Kidney epithelial cell (primary cell): ENCODE measurements around the gene SCUBE2. TPM values are rescaled to one million over a fixed set of nuclear protein-coding genes. Genes with fewer than 3 reads are reported as not detected.

Experiments
- DNase-seq: peaks from one replicate; pipeline ENCODE4 v3.0.0-alpha.2; 2010; ENCODE audit warnings: low read depth
- H3K27me3 ChIP-seq: 2 replicates; pipeline ENCODE4 v1.6.0; 2011; ENCODE audit warnings: low read length; ENCODE audit not compliant: control insufficient read depth, insufficient read depth
- H3K36me3 ChIP-seq: 2 replicates; pipeline ENCODE4 v1.5.1; 2011; ENCODE audit warnings: low read length; ENCODE audit not compliant: control insufficient read depth, insufficient read depth
- H3K4me3 ChIP-seq: 2 replicates; pipeline ENCODE4 v1.5.1; 2011; ENCODE audit warnings: low read depth, mild to moderate bottlenecking, control low read depth, low read length
- total RNA-seq: library from RNA; depleted of rRNA; stranded (reverse); fragments of >200 nt; gene quantifications from 2 replicates; pipeline ENCODE4 v1.2.3, GENCODE V29; 2015
- TF ChIP-seq, protein P1 (sequence below): IDR thresholded peaks from 2 replicates; pipeline ENCODE4 v1.5.1; 2011; ENCODE audit warnings: mild to moderate bottlenecking, moderate library complexity, low read length, control low read depth, inconsistent platforms; ENCODE audit not compliant: insufficient read depth, poor library complexity, severe bottlenecking

Gene SCUBE2
- total RNA-seq, 1 donor from 2014 or later: 1.3 TPM

- TF ChIP-seq, protein P1, sequence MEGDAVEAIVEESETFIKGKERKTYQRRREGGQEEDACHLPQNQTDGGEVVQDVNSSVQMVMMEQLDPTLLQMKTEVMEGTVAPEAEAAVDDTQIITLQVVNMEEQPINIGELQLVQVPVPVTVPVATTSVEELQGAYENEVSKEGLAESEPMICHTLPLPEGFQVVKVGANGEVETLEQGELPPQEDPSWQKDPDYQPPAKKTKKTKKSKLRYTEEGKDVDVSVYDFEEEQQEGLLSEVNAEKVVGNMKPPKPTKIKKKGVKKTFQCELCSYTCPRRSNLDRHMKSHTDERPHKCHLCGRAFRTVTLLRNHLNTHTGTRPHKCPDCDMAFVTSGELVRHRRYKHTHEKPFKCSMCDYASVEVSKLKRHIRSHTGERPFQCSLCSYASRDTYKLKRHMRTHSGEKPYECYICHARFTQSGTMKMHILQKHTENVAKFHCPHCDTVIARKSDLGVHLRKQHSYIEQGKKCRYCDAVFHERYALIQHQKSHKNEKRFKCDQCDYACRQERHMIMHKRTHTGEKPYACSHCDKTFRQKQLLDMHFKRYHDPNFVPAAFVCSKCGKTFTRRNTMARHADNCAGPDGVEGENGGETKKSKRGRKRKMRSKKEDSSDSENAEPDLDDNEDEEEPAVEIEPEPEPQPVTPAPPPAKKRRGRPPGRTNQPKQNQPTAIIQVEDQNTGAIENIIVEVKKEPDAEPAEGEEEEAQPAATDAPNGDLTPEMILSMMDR: no peak
- no peak for DNase-seq
- no peaks in the 10 kb centered on the region for H3K36me3 ChIP-seq
- H3K4me3 ChIP-seq: no peak overlapping the region
- no peaks in the 10 kb centered on the region for H3K27me3 ChIP-seq
Observed at GRCh38 chr11:9082575-9082974, 8.8 kb downstream of the SCUBE2 start.

DNA sequence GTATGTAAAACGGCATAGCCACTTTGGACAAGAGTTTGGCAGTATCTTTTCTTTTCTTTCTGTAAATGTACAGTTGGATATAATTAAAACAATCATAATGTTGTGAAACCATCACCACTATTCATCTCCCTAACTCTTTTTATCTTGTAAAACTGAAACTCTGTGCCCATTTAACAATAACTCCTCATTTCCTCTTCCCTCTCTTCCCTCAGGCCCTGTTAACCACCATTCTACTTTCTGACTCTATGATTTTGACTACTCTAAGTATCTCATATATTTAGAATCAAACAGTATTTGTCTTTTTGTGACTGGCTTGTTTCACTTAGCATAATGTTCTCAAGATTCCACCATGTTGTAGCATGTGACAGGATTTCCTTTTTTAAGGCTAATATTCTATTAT is 10.2 kb downstream of the SCUBE2 start:
- no peaks in the 10 kb centered on the region for H3K36me3 ChIP-seq
- TF ChIP-seq, protein P1: no peak
- no peak for DNase-seq
- no peaks in the 10 kb centered on the region for H3K27me3 ChIP-seq
- no peak overlapping the region for H3K4me3 ChIP-seq

- Histone ChIP-seq H3K27me3 (no peaks in the 10 kb centered on the region), H3K4me3 (no peak overlapping the region), H3K36me3 (no peaks in the 10 kb centered on the region)
- DNase-seq: no peak
- TF ChIP-seq, protein P1: no peak
Observed at GRCh38 chr11:9078113-9079086, 13.0 kb downstream of the SCUBE2 start.

DNA sequence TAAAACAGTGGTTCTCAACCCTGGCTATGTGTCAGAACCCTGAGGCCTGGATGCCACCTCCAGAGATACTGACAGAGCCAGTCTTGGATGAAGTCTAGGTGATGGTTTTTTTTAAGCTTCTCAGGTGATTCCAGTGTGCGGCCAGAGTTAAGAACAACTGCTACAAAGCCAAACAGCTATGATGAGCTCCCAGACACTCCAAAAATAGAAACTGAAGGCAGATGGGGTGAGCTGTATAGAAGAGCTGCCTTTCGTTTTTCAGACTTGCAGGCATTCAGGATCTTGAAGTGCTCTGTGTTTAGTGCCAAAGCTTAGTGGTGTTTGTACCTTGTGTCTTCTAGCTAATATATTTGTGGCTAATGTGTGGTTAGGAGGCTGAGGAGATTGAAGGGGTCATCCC is 14.2 kb downstream of the SCUBE2 start:
- H3K27me3 ChIP-seq: no peaks in the 10 kb centered on the region

GRCh38 chr11:9076661-9077060 is 14.7 kb downstream of the SCUBE2 start:
- Histone ChIP-seq H3K4me3 (no peak overlapping the region), H3K27me3 (no peaks in the 10 kb centered on the region), H3K36me3 (no peaks in the 10 kb centered on the region)
- TF ChIP-seq, protein P1: no peak
- no peak for DNase-seq

More for the DNA sequence above, 14.2 kb downstream of the SCUBE2 start:
- Histone ChIP-seq H3K4me3 (no peak overlapping the region), H3K36me3 (no peaks in the 10 kb centered on the region)
- no peak for DNase-seq
- TF ChIP-seq, protein P1: no peak
